ENCODE data around the gene ISY1. TPM values are rescaled to one million over a fixed set of nuclear protein-coding genes. Genes with fewer than 3 reads are reported as not detected.
"Not testable (repeated sequence)": the region's sequence is repeated elsewhere in the genome, so short reads cannot be mapped to it uniquely, and the experiment has no call there.

ISY1 gene
- total RNA-seq, 2 experiments from 2014 or later, result 60.7 to 61.7 TPM

DNA sequence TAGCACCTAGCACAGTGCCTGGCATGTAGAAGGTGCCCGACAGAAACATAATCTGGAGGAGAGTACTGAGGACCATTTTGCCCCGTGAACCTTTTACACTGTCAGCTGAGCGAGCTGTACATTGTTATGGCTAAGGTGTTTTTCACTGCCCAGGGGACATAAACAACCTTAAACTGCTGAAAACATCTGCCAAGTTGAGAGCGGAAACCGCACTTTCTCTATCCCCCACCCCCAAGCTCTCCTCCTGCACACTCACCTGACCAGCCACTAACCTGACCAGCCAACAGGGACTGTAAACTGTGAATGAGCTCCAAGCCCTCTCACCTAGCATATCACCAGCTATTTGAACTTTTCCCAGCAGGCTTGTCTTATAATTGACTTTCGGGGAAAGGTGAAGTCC, 56.8 kb downstream of the ISY1 start:
- Mint-ChIP-seq H3K36me3 (peaks cover 11% of the 10 kb centered on the region), H3K4me1 (ENCODE audit: low read depth) (peaks cover 67% of the 10 kb centered on the region), H3K27me3 (no peaks in the 10 kb centered on the region), H3K27ac (no peak overlapping the region), H3K9me3 (no peaks in the 10 kb centered on the region), H3K4me3 (no peak overlapping the region)
- no peak for DNase-seq
- ChIA-PET POLR2A (interaction anchor here (1.1 kb wide), 1 partner anchor 17 kb away, joined by 4 read pairs; the partner anchor contains the start of gene RAB43), CTCF (interaction anchor here (0.6 to 1.7 kb wide), 2 partner anchors 51 to 58 kb away, joined by 3 to 6 read pairs; no protein-coding TSS in a partner anchor)
- intact Hi-C loops (cut with micrococcal nuclease), result no loop called here

DNA sequence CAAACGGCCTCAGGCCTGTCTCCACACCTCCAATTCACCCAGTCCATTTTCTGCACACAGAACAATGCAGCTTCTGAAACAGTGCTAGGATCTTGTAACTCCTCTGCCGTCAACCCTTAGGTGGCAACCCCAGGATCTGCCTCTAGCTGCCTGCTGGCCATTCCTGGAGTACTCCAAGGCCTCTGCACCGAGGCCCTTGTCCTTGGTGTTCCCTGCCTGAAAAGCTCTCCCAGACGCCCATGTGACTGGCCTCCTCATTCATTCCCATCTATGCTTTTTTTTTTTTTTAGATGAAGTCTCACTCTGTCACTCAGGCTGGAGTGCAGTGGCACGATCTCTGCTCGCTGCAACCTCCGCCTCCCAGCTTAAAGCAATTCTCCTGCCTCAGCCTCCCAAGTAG, 57.6 kb downstream of the ISY1 start:
- peaks cover 64% of the 10 kb centered on the region for H3K4me1 Mint-ChIP-seq (ENCODE audit: low read depth)
- POLR2A ChIA-PET, result no interaction called here

DNA sequence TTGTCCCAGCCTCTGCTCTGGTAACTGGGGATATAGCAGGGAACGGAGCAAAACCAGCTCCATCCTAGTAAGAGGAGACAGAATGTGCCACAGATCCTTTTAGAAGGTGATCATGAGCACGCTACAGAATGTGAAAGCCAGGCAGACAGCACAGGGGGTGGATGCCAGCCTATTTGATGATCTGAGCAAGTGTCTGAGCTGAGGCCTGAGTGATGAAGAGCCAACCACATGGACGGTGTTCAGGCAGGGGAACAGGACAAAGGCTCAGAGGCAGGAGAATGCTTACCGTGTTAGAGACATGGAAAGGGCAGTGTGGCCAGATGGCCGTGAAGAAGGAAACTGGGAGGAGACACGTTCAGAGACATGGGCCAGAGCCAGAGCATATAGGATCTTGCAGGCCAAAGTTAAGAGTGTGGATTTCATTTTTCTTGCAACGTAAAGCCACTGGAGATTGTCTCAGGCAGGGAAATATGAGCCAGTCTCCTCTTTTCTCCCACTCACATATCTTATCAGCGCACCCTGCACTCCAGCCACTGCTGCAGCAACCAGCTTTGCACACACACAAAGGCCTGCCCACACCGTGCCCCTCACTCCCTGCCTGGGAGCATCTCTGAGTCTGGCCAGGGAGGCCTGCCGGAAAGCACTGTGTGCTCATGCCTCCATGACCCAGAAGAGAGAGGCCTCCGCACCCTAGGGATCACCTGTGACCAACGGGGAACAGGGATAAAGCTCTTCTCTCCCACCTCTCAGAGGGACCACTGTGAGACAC, 59.3 kb downstream of the ISY1 start:
- H3K36me3 Mint-ChIP-seq, result peaks cover 6% of the 10 kb centered on the region
- no peak overlapping the region for H3K27ac Mint-ChIP-seq
- POLR2A ChIA-PET, result interaction anchor here (1.5 kb wide), 1 partner anchor 19 kb away, joined by 3 read pairs; no protein-coding TSS in a partner anchor
- CTCF ChIA-PET, result interaction anchor here (1.0 to 2.1 kb wide), 4 partner anchors 48 to 131 kb away, joined by 3 to 9 read pairs (median 4); no protein-coding TSS in a partner anchor
- H3K27me3 Mint-ChIP-seq, result no peaks in the 10 kb centered on the region
- DNase-seq, result no peak
- H3K4me1 Mint-ChIP-seq (ENCODE audit: low read depth), result peaks cover 64% of the 10 kb centered on the region
- H3K4me3 Mint-ChIP-seq, result no peak overlapping the region
- intact Hi-C loops (cut with micrococcal nuclease), result no loop called here
- H3K9me3 Mint-ChIP-seq, result no peaks in the 10 kb centered on the region

More for the DNA sequence above, 57.6 kb downstream of the ISY1 start:
- intact Hi-C loops (cut with micrococcal nuclease), result no loop called here
- no peak overlapping the region for H3K4me3 Mint-ChIP-seq
- peak overlapping the region; percentile 36 for H3K27ac Mint-ChIP-seq
- no peak for DNase-seq
- CTCF ChIA-PET, result no interaction called here
- peaks cover 8% of the 10 kb centered on the region for H3K36me3 Mint-ChIP-seq
- H3K9me3 Mint-ChIP-seq, result no peaks in the 10 kb centered on the region
- no peaks in the 10 kb centered on the region for H3K27me3 Mint-ChIP-seq

DNA sequence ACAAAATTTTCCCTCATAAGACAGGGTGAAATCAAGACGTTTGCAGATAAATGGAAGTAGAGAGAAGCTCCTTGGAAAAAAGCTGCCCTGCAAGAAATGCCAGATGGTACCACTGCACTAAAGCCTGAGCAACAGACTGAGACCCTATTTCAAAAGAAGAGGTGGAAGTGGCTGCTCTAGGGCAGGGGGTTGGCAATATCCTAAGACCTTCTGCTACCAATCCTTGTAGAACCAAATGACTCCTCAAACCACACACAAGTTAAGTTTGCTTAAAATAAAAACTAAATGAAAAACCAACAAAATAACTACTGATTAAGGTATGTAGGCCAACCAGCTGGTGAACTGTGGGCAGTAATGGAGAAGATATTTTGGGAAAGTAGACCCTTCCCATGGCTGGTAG, 60.6 kb downstream of the ISY1 start:
- ChIA-PET CTCF (interaction anchor here (1.0 to 2.1 kb wide), 3 partner anchors 85 to 145 kb away, joined by 3 to 9 read pairs (median 4); no protein-coding TSS in a partner anchor), POLR2A (interaction anchor here (1.0 to 1.9 kb wide), 3 partner anchors 19 to 47 kb away, joined by 3 to 7 read pairs (median 5); partner anchors contain the start of gene RAB43)
- Mint-ChIP-seq H3K27ac (peak overlapping the region; percentile 56), H3K27me3 (no peaks in the 10 kb centered on the region), H3K9me3 (no peaks in the 10 kb centered on the region), H3K4me3 (no peak overlapping the region), H3K36me3 (peaks cover 9% of the 10 kb centered on the region), H3K4me1 (ENCODE audit: low read depth) (peaks cover 66% of the 10 kb centered on the region)
- no peak for DNase-seq
- intact Hi-C loops (cut with micrococcal nuclease), result no loop called here

DNA sequence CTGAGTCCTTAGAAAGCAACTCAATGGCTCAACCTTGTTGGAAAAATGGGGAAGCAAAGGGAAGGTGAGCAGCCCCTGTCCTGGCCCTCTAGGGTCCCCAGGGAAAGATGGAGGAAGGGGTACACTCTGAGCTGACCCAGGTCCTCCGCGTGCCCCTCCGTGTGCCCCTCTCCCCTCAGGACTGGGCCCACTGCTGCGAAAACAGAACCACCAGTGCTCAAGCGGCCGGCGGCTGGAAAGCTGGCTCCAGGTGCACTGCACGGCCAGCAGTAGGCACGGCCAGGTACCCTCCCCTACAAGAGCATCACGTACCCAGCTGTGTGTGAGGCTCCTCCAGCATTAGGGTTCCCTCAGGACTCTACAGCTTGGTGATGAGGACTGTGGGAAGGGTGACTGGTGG, 65.6 kb downstream of the ISY1 start:
- ChIA-PET POLR2A (interaction anchor here (1.2 kb wide), 1 partner anchor 24 kb away, joined by 3 read pairs; no protein-coding TSS in a partner anchor), CTCF (no interaction called here)
- Mint-ChIP-seq H3K27me3 (no peaks in the 10 kb centered on the region), H3K36me3 (peaks cover 12% of the 10 kb centered on the region), H3K9me3 (no peaks in the 10 kb centered on the region), H3K4me1 (ENCODE audit: low read depth) (peaks cover 27% of the 10 kb centered on the region), H3K27ac (no peak overlapping the region), H3K4me3 (no peak overlapping the region)
- no peak for DNase-seq
- intact Hi-C loops (cut with micrococcal nuclease), result no loop called here

DNA sequence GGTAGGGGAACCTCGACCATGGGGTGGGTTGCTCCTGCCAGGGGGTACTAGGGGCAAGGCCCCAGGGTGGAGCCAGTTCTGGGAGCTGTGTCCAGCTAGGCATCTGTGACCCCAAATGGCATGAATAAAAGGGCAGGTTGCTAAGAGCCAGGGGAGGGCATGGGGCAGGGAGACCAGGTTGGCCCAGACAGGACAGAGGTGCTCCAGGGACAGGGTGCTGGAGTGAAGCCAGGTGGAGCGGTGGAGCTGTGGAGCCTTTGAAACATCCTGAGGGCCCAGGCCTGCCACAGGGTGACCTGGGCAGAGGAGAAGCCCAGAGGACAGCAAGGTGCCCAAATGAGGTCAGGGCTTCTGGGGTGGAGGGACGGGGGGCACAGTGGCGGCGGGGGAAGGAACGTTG, 72.6 kb downstream of the ISY1 start:
- H3K4me1 Mint-ChIP-seq (ENCODE audit: low read depth); DNase-seq; H3K36me3 Mint-ChIP-seq; H3K4me3 Mint-ChIP-seq; H3K27ac Mint-ChIP-seq; H3K9me3 Mint-ChIP-seq; POLR2A ChIA-PET; H3K27me3 Mint-ChIP-seq; CTCF ChIA-PET; intact Hi-C loops (cut with micrococcal nuclease): not testable (repeated sequence)

DNA sequence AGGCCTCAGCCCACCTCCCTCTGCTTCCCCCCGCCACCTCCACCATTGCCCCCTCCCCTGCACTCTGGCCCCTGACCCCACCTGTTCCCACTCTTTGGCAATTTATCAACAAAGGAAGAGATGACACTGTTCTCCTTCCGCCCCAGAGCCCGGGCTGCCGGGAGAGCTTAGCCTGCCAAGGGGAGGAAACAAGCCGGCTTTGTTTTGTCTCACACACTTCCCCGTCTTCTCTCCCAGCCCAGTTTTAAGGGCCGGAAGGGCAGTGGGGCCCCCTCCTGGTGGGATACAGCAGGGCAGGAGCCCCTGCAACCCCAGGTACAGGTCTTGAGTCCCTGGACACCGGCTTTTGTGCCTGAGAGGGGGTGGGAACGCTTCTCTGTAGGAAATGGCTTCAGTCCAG, 73.0 kb downstream of the ISY1 start:
- POLR2A ChIA-PET; H3K4me1 Mint-ChIP-seq (ENCODE audit: low read depth); H3K27me3 Mint-ChIP-seq: not testable (repeated sequence)

DNA sequence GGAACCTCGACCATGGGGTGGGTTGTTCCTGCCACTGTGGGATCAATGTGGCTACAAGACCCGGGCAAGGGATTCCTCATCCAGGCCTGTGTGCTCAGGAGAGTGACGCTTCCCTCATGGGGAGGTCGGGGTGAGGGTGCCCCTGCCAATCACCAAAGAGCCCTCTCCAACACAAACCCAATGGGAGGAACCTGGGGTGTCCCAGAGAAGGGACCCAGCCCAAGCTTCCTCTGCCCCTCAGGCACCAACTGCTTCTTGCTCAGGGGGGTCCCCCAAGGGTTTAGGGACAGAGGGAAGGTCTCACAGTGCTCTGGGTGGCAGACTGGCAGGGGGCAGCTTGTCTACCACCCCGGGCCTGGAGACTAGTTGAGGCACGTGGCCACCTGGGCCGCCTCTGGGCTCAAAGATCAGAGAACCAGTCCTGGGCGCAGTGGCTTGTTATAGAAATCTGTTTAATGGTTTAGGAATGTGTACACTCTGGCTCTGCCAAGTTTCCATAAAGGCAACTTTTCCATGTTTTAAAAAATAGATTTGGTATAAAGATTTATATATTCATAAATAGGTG, 73.6 kb downstream of the ISY1 start:
- intact Hi-C loops (cut with micrococcal nuclease), result no loop called here
- POLR2A ChIA-PET, result no interaction called here

More for the DNA sequence above, 73.0 kb downstream of the ISY1 start:
- H3K9me3 Mint-ChIP-seq; H3K4me3 Mint-ChIP-seq; H3K36me3 Mint-ChIP-seq; intact Hi-C loops (cut with micrococcal nuclease); CTCF ChIA-PET; H3K27ac Mint-ChIP-seq: not testable (repeated sequence)
- DNase-seq, result peak; percentile 33

DNA sequence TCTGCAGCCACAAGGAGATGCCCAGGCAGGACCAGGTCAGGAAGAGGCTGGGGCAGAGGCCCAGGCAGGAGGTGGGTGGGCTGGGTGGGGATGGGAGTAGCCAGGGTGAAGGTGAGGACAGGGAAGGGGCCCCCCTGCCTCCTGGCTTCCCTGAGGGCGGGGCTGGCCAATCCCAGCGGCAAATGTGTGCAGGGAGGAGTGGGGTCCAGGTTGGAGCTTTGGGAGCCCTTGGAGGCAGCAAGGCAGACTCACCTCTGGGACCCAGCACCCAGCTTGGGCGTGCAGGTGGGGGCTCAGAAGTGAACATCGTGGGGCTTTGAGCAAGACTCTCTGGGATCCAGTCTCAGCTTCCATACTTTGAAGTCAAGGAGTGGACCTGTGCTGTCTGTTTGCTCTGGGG, 75.0 kb downstream of the ISY1 start:
- intact Hi-C loops (cut with micrococcal nuclease), result no loop called here
- ChIA-PET POLR2A (no interaction called here), CTCF (no interaction called here)
- Mint-ChIP-seq H3K9me3 (no peaks in the 10 kb centered on the region), H3K4me1 (ENCODE audit: low read depth) (no peaks in the 10 kb centered on the region), H3K36me3 (no peaks in the 10 kb centered on the region), H3K4me3 (no peak overlapping the region), H3K27me3 (no peaks in the 10 kb centered on the region), H3K27ac (no peak overlapping the region)
- no peak for DNase-seq

More for the DNA sequence above, 73.6 kb downstream of the ISY1 start:
- CTCF ChIA-PET, result no interaction called here
- no peaks in the 10 kb centered on the region for H3K27me3 Mint-ChIP-seq
- H3K4me1 Mint-ChIP-seq (ENCODE audit: low read depth), result no peaks in the 10 kb centered on the region
- no peak overlapping the region for H3K27ac Mint-ChIP-seq
- DNase-seq, result no peak
- H3K4me3 Mint-ChIP-seq, result no peak overlapping the region
- no peaks in the 10 kb centered on the region for H3K9me3 Mint-ChIP-seq
- H3K36me3 Mint-ChIP-seq, result peaks cover 4% of the 10 kb centered on the region

DNA sequence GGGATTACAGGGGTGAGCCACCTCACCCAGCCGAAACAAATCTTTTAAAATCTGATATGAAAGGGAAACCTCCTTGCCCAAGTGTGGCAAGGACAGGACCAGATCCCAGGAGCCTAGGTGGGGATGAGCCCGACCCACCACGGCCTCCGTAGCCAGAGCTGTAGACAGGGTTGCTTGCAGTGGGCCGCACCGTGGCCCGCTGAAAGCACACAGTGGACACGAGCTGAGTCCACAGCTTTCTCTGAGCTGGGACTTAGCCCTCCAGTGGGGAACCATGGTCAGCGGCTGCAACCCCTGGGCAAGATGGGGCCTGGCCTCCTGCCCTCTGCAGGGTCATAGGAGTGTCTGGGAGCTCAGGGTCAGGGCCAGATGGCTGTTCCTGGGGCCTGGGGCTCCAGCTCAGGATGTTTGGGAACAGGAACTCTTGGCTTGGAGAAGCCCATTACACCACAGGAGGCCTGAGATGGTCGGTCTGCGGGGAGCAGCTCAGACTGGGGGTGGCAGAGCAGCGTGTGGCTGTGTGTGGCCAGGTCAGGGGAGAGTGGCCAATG, 75.6 kb downstream of the ISY1 start:
- H3K9me3 Mint-ChIP-seq, result no peaks in the 10 kb centered on the region
- intact Hi-C loops (cut with micrococcal nuclease), result no loop called here
- DNase-seq, result no peak
- H3K36me3 Mint-ChIP-seq, result no peaks in the 10 kb centered on the region
- no peak overlapping the region for H3K4me3 Mint-ChIP-seq
- H3K27ac Mint-ChIP-seq, result no peak overlapping the region
- ChIA-PET POLR2A (no interaction called here), CTCF (interaction anchor here (1.1 kb wide), 1 partner anchor 115 kb away, joined by 4 read pairs; no protein-coding TSS in a partner anchor)
- no peaks in the 10 kb centered on the region for H3K27me3 Mint-ChIP-seq
- H3K4me1 Mint-ChIP-seq (ENCODE audit: low read depth), result no peaks in the 10 kb centered on the region

DNA sequence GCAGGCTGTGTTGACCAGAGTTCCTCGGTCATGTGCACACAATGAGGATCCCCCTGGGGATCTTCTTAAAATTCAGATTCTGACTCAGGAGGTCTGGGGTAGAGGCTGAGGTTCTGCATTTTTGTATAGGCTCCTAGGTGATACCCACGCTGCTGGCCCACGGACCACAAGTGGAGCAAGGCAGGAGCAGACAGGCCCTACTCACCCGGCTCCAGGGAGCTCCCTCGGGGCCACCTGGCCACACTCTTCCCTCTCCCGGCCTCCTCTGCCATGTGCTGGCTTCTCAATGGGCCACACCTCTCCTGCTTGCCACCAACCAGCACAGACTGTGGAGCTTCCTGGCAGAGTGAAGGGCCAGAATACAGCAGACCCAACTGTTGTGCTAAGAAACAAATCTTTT, 76.4 kb downstream of the ISY1 start:
- Mint-ChIP-seq H3K27ac (no peak overlapping the region), H3K9me3 (no peaks in the 10 kb centered on the region), H3K27me3 (no peaks in the 10 kb centered on the region), H3K36me3 (no peaks in the 10 kb centered on the region), H3K4me1 (ENCODE audit: low read depth) (no peaks in the 10 kb centered on the region), H3K4me3 (no peak overlapping the region)
- CTCF ChIA-PET, result interaction anchor here (1.1 kb wide), 1 partner anchor 114 kb away, joined by 4 read pairs; no protein-coding TSS in a partner anchor
- DNase-seq, result no peak
- intact Hi-C loops (cut with micrococcal nuclease), result no loop called here
- POLR2A ChIA-PET, result no interaction called here

DNA sequence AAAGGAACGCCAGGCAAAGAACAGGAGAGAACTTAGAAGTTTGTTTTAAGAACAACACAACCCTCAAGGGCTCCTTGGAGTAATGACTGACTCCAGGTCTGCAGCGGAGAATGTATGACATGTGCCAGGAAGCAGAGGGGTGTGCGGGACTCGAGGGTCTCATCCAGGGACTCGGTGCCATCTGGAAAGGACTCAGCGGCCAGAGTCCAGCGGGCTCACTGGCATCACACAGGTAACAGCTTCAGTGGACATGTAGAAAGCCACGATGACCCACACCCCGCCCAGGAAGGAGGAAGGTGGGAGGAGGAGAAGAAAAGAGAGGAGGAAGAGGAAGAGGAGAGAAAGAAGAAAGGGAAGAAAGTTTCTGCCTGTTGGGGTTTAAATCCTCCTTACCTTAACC, 78.8 kb downstream of the ISY1 start:
- DNase-seq, result no peak
- no peaks in the 10 kb centered on the region for H3K27me3 Mint-ChIP-seq
- H3K4me1 Mint-ChIP-seq (ENCODE audit: low read depth), result no peaks in the 10 kb centered on the region
- no peaks in the 10 kb centered on the region for H3K9me3 Mint-ChIP-seq
- intact Hi-C loops (cut with micrococcal nuclease), result no loop called here
- H3K36me3 Mint-ChIP-seq, result no peaks in the 10 kb centered on the region
- ChIA-PET CTCF (no interaction called here), POLR2A (no interaction called here)
- no peak overlapping the region for H3K4me3 Mint-ChIP-seq
- no peak overlapping the region for H3K27ac Mint-ChIP-seq
